Activated effector memory CD4-positive, alpha-beta T cell treated with anti-CD3 and anti-CD28 coated beads, Interleukin-2, amount 50 U/mL, for 16 hours (primary cell): Measurements from ENCODE around the gene ABCF2.

Source experiments
- DNase-seq: peaks from one replicate; pipeline ENCODE4 v3.0.0-alpha.2; 2020

Gene ABCF2

DNA sequence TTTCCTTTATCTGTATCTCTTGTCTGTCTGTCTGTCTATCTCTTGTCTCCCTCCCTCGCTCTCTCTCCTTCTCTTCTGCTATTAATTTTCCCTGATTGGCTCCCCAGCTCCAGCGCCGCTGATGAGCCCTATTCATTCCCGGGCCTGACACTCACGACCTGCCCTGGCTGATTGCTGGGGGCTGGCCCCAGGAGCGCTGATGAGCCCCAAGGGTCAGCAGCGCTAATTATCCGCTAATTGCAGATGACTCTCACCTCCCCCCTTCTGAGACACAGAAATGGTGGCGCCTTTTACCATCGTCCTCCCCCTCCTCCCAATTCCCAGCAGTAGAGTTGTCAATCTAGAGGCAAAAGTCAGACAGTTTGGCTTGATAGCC lies 58.2 kb downstream of the ABCF2 start:
- no peak for DNase-seq

- DNase-seq = peak; percentile 86
Measured at GRCh38 chr7:151168003-151168786, 58.8 kb downstream of the ABCF2 start.

DNA sequence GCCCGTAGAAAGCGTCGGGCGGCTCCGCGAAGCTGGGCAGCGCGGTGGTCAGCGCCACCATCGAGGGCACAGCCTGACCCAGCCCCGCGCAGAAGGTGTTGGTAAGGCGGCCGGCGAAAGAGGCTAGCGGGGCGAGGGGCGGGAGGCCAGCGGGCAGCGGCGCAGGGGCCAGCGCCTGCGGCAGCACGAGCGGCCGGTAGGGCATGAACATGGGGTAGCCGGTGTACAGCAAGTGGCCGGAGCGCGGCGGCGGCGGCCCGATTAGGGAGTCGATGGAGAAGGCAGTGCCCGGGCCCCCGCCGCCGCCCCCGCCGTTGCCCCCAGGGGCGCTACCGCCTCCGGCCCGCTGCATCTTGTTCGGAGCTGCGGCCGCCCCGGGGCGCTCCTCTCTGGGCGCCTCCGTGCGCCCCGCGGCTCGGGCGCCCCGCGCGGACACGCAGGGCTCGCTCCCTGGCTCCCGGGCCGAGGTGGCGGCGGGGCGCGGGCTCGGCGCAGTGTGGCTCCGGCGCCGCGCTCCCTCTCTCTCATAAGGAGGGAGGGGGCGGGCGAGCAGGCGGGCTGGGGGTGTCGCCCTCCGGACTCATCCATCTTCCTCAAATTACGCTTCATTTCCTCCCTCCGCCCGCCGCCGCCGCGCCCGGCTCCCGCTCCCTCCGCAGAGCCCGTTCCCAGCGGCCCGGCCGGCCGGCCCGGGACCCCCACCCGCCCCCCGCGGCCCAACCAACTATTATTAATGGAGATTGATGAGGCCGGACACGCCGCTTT lies 59.6 kb downstream of the ABCF2 start, which contains the start of gene GBX1:
GBX1 (minus strand) TSS at position 498 of the 765 bp plus-strand sequence; CDS start at position 352, 146 bp downstream.
- DNase-seq = no peak

- no peak for DNase-seq
Measured at GRCh38 chr7:151166629-151167196, 60.3 kb downstream of the ABCF2 start.
